Heart right ventricle (tissue), 16 donors: ENCODE measurements around the gene VDR. TPM values are rescaled to one million over a fixed set of nuclear protein-coding genes. Genes with fewer than 3 reads are reported as not detected.
A peak's percentile ranks its signal among the peaks of the same experiment; 100 is the strongest.

Source experiments
- ATAC-seq, 8 donors: fragments of 200-7000 bp; cut with Tn5 transposase; one replicate each; pipeline ENCODE4 v1.9.1; 2020; ENCODE audit warnings: mild to moderate bottlenecking in 8 of 8, moderate library complexity in 8 of 8, moderate number of reproducible peaks in 1 of 8
- DNase-seq, 2 donors: peaks; one replicate each; pipeline ENCODE4 v3.0.0-alpha.2; 2020
- H3K27ac ChIP-seq, 10 donors: fragments of 200-600 bp; sonication (generic) in 2 of 10; one replicate each; pipeline versions ENCODE4 v1.5.0 to v1.8.0; 2020 to 2022; ENCODE audit warnings: mild to moderate bottlenecking in 3 of 10
- H3K27me3 ChIP-seq, 7 donors: fragments of 200-600 bp; one replicate each; pipeline ENCODE4 v1.8.0; 2021 to 2022; ENCODE audit warnings: mild to moderate bottlenecking in 2 of 7
- H3K36me3 ChIP-seq, 9 donors: fragments of 200-600 bp; sonication (generic) in 1 of 9; one replicate each; pipeline versions ENCODE4 v1.5.0 to v1.8.0; 2020 to 2022; ENCODE audit warnings: mild to moderate bottlenecking in 2 of 9
- H3K4me1 ChIP-seq, 9 donors: fragments of 200-600 bp; sonication (generic) in 1 of 9; one replicate each; pipeline versions ENCODE4 v1.5.0 to v1.8.0; 2020 to 2022; ENCODE audit warnings: mild to moderate bottlenecking in 4 of 9
- H3K4me3 ChIP-seq, 10 donors: fragments of 200-600 bp; sonication (generic) in 2 of 10; one replicate each; pipeline versions ENCODE4 v1.5.0 to v1.8.0; 2020 to 2022; ENCODE audit warnings: mild to moderate bottlenecking in 7 of 10, moderate library complexity in 2 of 10
- H3K9me3 ChIP-seq, 11 donors: fragments of 200-600 bp in 10 of 11; sonication (generic) in 2 of 11; one replicate each; pipeline versions ENCODE4 v1.5.0 to v1.8.0; 2013 to 2022; ENCODE audit warnings: mild to moderate bottlenecking in 2 of 11, control low read depth in 1 of 11, moderate library complexity in 1 of 11
- WGBS, 2 donors: extraction: QIAGEN DNeasy Blood & Tissue Kit; methylation state at CpG; one replicate each; pipeline ENCODE4 v1.1.7; 2013; ENCODE audit warnings: inconsistent platforms in 1 of 2; 5-methylcytosine and 5-hydroxymethylcytosine counted together
- intact Hi-C, 10 donors: fragments of 100-400 bp; cut with DNase I; formaldehyde crosslinking; loops; one replicate each; pipeline versions ENCODE4 v1.11.1 to v1.14.2; 2022
- long read RNA-seq, 3 donors: library from polyadenylated mRNA; unstranded; transcript quantifications; one replicate each; pipeline ENCODE4 v2.0.0, GENCODE V29; 2020 to 2021
- polyA plus RNA-seq, 2 donors: library from polyadenylated mRNA; stranded (reverse); fragments of 200-250 nt; gene quantifications; one replicate each; pipeline ENCODE4 v1.2.3, GENCODE V29; 2013
- total RNA-seq, 10 donors: library from RNA; stranded (reverse); fragmentation: NEBNext Ultra II Directional in 3 of 10; extraction: Animal tissue kit (Norgen Biotek cat#: 25700) in 3 of 10; gene quantifications; one replicate each; pipeline versions ENCODE4 v1.2.1 to v1.2.4, GENCODE V29; 2021 to 2023
- TF ChIP-seq, protein P1 (sequence below), 9 donors: fragments of 200-600 bp; sonication (generic) in 2 of 9; IDR thresholded peaks; one replicate each; pipeline versions ENCODE4 v1.5.0 to v1.8.0; 2021 to 2022; ENCODE audit warnings: antibody characterized with exemption in 9 of 9, mild to moderate bottlenecking in 5 of 9, moderate library complexity in 1 of 9
- donor health status: Arrhythmogenic right ventricular cardiomyopathy.
- donor health status: ischemic (EF 13 %, LVEDD 7.1; RV severe dilation, severe dysfunction).
- donor health status: healthy with polysubstance abuse.
- donor health status: DM: no; HTN: yes; CAD: no.
- donor health status: DM: no; HTN: no; CAD: no.
- donor health status: ischemic (EF 25% LVEDD 6.9; RV normal size, moderate dysfunction).
- donor health status: ischemic (EF 25% LVEDD 5.7; RV mildly dilated, moderate dysfunction).
- donor health status: healthy.
- donor health status: DM: yes; HTN: yes; CAD: no.
- donor health status: Ischemic cardiomyopathy.
- donor health status: ischemic (EF 35%, LVEDD 5.7; RV mildly dilated, moderate dysfunction).
- donor health status: nonischemic (EF 11% LVEDD 7.7; RV severe dilation, severe dysfunction).
- donor health status: DM: yes; HTN: yes; CAD: no.
- donor health status: PGD.
- donor health status: ischemic (EF 29% LVEDD 5.4; RV normal size, mild dysfunction).
- donor health status: nonischemic (EF 23%, LVEDD 6.1; RV moderate dilation, normal function).

VDR gene
- 1 to 10 TPM in 1 of 10 donors, under 1 TPM in 9; 0.08 to 3.0 (median 0.31) TPM for total RNA-seq
- under 1 TPM; 0.29 to 0.87 TPM for polyA plus RNA-seq
- long read RNA-seq, donor 1: 0 reads
- long read RNA-seq, donor 2: 0 reads
- long read RNA-seq, donor 3, partial matches to known transcripts: 1 of 1 reads
- long read RNA-seq, donor 3, other reads (novel, unspliced or antisense): 0 of 1 reads

GRCh38 chr12:47904713-47905709, at the start of gene VDR:
Gene VDR (minus strand): TSS chr12:47904994. CDS start chr12:47879113, 25,881 bp downstream.
- Histone ChIP-seq H3K9me3 (no peaks in the 10 kb centered on the region), H3K27ac (peak within 1 kb of the TSS in 1 of 10 donors; percentile 85), H3K36me3 (no peaks in the 10 kb centered on the region), H3K4me1 (peaks cover 3 to 57% (median 19%) of the 10 kb centered on the region in 9 donors), H3K4me3 (peak within 1 kb of the TSS; percentile 32 to 72 (median 52)), H3K27me3 (peaks cover 0 to 42% (median 26%) of the 10 kb centered on the region in 7 donors)
- ATAC-seq (peak; percentile 80 to 88 (median 84)), DNase-seq (peak; percentile 45 to 72)
- intact Hi-C loops: loop anchor here in 6 of 10 donors (2.0 to 10.0 kb wide), 5 partner anchors 42 to 260 kb away; no protein-coding TSS in a partner anchor
- TF ChIP-seq, protein P1, sequence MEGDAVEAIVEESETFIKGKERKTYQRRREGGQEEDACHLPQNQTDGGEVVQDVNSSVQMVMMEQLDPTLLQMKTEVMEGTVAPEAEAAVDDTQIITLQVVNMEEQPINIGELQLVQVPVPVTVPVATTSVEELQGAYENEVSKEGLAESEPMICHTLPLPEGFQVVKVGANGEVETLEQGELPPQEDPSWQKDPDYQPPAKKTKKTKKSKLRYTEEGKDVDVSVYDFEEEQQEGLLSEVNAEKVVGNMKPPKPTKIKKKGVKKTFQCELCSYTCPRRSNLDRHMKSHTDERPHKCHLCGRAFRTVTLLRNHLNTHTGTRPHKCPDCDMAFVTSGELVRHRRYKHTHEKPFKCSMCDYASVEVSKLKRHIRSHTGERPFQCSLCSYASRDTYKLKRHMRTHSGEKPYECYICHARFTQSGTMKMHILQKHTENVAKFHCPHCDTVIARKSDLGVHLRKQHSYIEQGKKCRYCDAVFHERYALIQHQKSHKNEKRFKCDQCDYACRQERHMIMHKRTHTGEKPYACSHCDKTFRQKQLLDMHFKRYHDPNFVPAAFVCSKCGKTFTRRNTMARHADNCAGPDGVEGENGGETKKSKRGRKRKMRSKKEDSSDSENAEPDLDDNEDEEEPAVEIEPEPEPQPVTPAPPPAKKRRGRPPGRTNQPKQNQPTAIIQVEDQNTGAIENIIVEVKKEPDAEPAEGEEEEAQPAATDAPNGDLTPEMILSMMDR (IDR thresholded peaks at IDR 0.05): peak in 8 of 9 donors; percentile 32 to 68 (median 50)
- WGBS, 2 donors: 1% methylated on average over 79 of the region's 79 CpGs

GRCh38 chr12:47954058-47954457, 49.3 kb upstream of the VDR start:
- no peak for ATAC-seq
- WGBS, 2 donors: 93 to 95% methylated on average over 8 of the region's 8 CpGs
- TF ChIP-seq, protein P1 (IDR thresholded peaks at IDR 0.05): no peak
- no peak overlapping the region for H3K4me3 ChIP-seq
- no peak overlapping the region for H3K27ac ChIP-seq
- peaks cover 0 to 7% (median 0%) of the 10 kb centered on the region in 11 donors for H3K9me3 ChIP-seq
- H3K36me3 ChIP-seq: no peaks in the 10 kb centered on the region
- no peak for DNase-seq
- peaks cover 0 to 7% (median 3%) of the 10 kb centered on the region in 9 donors for H3K4me1 ChIP-seq
- H3K27me3 ChIP-seq: peaks cover 0 to 4% (median 0%) of the 10 kb centered on the region in 7 donors
- intact Hi-C loops: loop anchor here in 2 of 10 donors (5.0 to 10.0 kb wide), 3 partner anchors 47 to 239 kb away; partner anchors contain the start of gene VDR (in 1 of the 2)

- DNase-seq (no peak), ATAC-seq (no peak)
- Histone ChIP-seq H3K36me3 (no peaks in the 10 kb centered on the region), H3K9me3 (no peaks in the 10 kb centered on the region), H3K4me3 (no peak overlapping the region), H3K4me1 (peaks cover 0 to 14% (median 4%) of the 10 kb centered on the region in 9 donors), H3K27ac (no peak overlapping the region), H3K27me3 (peaks cover 0 to 4% (median 0%) of the 10 kb centered on the region in 7 donors)
- TF ChIP-seq, protein P1 (IDR thresholded peaks at IDR 0.05): no peak
- intact Hi-C loops: loop anchor here in 2 of 10 donors (5.0 to 10.0 kb wide), 3 partner anchors 44 to 236 kb away; partner anchors contain the start of gene VDR (in 1 of the 2)
- WGBS, 2 donors: 74 to 80% methylated on average over 8 of the region's 8 CpGs
These were observed 46.2 kb upstream of the VDR start for GRCh38 chr12:47950856-47951468.
